VCaP (cell line): ENCODE results near the gene MGAT4B.

Source experiments
- H3K27ac ChIP-seq: fragments of 450-650 bp; 2 replicates; pipeline ENCODE4 v1.5.1; 2017
- TF ChIP-seq, protein P1 (sequence below): fragments of 450-650 bp; conservative IDR thresholded peaks from 2 replicates; pipeline ENCODE4 v1.5.1; 2017; ENCODE audit warnings: mild to moderate bottlenecking, moderate library complexity

The MGAT4B gene

DNA sequence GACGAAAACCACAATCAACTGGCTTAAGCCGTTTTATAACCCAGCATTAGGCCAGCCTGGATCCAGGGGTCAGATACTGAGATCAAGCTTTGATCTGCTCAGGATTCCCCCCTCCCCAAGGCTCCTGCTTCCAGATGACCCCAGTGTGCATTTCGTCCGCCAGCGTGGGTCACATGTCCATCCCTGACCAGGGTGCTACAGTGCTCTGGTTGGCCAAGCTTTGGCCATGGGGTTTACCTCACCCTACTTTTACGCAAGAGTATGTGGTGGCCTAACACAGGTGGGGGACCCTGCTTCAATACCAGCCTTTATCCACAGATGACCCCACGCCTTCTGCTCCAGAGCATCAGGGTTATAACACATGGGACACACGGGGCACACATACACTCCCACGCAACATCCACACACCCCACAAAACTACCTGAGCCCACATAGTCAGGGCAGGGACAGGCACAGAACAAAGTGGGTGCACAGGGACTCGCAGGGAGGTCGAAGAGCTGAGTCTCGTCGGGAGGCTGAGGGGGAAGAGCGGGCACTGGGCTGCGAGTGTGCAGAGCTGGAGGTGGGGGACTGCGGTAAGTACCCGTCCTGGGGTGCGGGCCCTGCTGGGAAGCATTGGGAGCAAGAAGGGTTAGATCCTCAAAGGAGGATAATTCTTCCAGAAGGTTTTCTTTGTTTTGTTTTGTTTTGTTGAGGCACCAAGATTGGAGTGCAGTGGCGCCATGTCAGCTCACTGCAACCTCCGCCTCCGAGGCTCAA, 9.0 kb upstream of the MGAT4B start:
- TF ChIP-seq, protein P1, sequence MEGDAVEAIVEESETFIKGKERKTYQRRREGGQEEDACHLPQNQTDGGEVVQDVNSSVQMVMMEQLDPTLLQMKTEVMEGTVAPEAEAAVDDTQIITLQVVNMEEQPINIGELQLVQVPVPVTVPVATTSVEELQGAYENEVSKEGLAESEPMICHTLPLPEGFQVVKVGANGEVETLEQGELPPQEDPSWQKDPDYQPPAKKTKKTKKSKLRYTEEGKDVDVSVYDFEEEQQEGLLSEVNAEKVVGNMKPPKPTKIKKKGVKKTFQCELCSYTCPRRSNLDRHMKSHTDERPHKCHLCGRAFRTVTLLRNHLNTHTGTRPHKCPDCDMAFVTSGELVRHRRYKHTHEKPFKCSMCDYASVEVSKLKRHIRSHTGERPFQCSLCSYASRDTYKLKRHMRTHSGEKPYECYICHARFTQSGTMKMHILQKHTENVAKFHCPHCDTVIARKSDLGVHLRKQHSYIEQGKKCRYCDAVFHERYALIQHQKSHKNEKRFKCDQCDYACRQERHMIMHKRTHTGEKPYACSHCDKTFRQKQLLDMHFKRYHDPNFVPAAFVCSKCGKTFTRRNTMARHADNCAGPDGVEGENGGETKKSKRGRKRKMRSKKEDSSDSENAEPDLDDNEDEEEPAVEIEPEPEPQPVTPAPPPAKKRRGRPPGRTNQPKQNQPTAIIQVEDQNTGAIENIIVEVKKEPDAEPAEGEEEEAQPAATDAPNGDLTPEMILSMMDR, result no peak

DNA sequence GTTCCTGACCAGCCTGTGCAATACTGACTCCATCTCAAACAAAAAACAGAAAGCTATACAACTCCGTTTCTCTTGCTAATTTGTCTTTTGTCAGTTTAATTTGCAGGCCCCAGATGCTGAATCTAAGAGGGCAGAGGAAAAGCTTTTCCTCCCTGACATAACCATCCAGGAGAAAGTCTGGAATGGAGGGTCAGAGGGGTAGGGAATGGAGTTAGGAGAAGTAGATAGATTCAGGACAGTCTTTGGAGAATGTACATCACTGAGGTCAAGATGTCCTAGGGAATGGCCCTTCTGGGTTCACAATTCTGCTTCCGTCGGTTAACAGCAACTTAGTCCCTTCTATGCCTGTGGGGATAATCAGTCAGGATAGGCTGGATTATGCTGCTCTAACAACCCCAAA, 7.4 kb upstream of the MGAT4B start:
- TF ChIP-seq, protein P1, result no peak
- H3K27ac ChIP-seq, result no peak overlapping the region

More for the DNA sequence above, 9.0 kb upstream of the MGAT4B start:
- H3K27ac ChIP-seq, result no peak overlapping the region

DNA sequence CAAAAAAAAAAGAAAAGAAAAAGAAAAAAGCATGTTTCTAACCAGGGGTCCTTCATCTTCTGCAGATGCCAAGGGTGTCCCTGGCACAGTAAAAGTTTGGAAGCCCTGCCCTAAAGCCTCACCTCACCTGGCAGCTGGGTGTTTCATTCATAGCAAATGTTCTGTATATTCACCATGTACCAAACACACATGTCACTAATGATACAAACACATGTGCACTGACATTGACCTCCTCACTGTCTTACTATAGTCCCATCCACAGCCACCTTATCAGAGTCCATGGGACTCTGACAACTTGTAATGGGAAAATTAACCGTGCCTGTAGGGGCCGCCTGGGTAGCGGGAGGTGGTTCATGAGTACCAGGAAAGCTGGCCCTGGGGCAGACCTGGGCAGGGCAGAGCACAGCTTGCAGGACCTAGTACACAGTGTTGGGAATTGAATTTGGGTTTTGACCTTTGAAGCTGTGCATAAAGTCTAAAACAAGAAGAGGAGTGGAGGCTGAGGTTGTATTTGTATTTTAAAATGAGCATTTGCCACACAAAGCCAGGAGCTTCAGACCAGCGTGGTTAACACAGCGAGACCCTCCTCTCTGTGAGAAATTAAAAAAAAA, 6.4 kb upstream of the MGAT4B start:
- H3K27ac ChIP-seq, result no peak overlapping the region
- TF ChIP-seq, protein P1, result no peak

DNA sequence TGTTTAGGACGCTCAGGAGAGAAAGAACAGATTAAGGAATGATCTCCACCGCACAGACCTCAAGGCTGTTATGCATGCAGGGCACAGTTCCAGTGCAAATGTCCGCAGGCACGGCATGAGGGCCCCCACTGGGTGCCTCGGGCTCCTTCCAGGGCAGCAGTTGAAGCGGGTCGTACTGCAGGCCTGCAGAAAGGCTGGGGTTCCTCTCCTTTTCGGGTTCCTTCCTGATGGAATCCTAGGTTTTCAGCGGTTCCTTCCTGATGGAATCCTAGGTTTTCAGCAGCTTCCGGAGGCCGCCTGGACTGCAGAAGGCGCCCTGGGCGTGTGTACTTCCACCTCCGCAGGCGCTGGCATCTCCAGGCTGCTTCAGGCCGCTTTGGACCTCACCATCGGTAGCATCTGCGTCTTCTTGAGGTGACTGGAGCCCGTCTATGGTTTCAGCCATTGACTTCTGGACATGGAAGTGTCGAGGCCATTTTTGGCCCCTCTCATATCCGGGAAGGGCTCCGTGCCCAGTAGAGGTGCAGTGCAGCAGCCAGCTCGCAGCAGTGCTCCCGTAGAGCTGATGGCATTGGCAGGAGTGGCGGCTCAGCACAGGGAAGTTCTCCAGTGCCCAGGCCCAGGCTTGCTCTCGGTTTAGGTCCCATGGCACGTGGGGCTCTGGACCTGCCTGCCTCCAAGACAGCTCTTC, 5.6 kb upstream of the MGAT4B start:
- TF ChIP-seq, protein P1, result no peak
- H3K27ac ChIP-seq, result no peak overlapping the region

DNA sequence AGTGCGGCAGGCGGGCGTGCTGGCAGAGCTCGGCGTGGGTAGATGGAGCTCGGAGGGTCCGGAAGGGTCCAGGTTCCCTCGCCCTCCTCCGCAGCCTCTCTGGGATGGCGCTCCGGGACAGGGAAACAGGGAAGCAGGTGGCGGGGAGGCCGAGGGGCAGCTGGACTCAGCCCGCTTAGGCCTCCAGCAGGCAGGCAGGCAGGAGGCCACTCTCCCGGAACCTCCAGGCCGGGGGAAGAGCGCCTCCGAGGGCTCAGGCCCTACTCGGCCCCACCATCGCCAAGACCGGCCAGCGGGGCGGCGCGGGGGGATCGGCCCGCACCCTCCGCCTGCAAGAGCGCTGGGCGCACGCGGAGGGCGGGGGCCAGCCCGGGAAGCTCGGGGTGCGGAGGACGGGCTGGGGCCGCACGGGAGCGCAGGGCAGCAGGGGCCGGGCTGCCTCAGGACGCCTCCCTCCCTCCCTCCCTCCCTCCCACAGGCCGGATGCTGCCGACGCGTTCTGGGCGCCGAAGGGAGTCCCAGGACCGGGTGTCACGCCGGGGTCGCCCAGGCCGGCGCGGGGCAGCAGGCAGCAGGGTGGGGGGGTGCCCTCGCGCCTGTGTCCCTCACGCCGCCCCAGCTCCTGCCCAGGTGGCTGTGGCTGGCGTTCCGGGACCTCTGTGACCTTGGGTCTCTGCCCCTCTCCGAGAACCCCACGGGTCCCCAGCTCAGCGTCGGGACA, 977 bp downstream of the MGAT4B start:
- TF ChIP-seq, protein P1, result 0 out of 2 replicates have a peak, but pooled peaks have one; percentile 12
- peak overlapping the region; percentile 100 for H3K27ac ChIP-seq

DNA sequence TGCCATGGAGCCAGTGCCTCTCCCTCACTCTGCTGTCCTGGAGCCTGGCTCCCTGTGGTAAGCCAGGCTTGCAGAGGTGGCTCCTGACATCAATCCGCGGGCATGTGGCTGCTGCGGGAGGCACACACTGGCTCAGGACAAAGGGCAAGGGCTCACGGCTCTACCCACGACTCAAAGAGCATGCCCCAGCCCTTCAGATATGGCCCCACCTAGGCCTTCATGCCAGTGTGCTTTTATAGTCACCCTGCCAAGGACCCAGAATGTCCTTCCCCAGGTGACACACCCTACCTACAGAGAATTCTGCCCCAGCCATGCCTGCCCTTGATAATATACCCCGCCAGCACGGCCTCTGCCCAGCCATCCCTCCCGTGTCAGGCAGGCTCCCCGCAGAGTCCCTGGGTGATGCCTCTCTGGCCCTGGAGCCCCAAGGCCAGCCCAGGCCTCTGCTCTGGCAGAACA, 1.6 kb downstream of the MGAT4B start:
- TF ChIP-seq, protein P1, result no peak

DNA sequence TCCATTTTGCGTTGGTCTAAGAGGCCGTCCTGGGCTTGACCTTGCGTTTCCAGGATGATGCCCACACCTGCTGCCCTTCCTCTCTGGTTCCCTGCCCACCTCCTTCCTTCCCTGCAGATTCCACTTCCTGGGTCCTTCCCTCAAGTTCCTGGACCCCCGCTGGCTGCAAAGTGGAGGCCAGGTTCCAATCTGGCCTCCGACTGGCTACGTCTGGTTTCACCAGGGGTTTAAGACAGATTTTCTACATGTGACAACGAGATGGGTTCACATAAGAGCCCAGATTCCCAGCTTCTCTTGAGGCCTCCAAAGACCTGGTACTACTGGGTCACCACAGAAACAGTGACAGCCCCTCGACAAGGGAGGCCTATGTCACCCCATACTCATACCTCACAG, 2.1 kb downstream of the MGAT4B start:
- peak overlapping the region; percentile 100 for H3K27ac ChIP-seq
- TF ChIP-seq, protein P1, result no peak

More for the DNA sequence above, 1.6 kb downstream of the MGAT4B start:
- peak overlapping the region; percentile 100 for H3K27ac ChIP-seq
